OCI-LY7 (cell line): ENCODE results near the gene UVSSA.

Experiments used
- EZH2phosphoT487 ChIP-seq: fragments of 200-600 bp; sonication (generic); IDR thresholded peaks from 2 replicates; pipeline ENCODE4 v1.6.1; 2018; ENCODE audit warnings: low read depth, borderline replicate concordance, mild to moderate bottlenecking, mixed run types, antibody characterized with exemption, low read length, moderate library complexity, mixed read lengths
- TF ChIP-seq, protein P1 (sequence below): fragments of 200-600 bp; sonication (generic); conservative IDR thresholded peaks from 2 replicates; pipeline ENCODE4 v1.5.1; 2014; ENCODE audit warnings: mild to moderate bottlenecking, antibody characterized with exemption, low read length, moderate library complexity, mixed read lengths

DNA sequence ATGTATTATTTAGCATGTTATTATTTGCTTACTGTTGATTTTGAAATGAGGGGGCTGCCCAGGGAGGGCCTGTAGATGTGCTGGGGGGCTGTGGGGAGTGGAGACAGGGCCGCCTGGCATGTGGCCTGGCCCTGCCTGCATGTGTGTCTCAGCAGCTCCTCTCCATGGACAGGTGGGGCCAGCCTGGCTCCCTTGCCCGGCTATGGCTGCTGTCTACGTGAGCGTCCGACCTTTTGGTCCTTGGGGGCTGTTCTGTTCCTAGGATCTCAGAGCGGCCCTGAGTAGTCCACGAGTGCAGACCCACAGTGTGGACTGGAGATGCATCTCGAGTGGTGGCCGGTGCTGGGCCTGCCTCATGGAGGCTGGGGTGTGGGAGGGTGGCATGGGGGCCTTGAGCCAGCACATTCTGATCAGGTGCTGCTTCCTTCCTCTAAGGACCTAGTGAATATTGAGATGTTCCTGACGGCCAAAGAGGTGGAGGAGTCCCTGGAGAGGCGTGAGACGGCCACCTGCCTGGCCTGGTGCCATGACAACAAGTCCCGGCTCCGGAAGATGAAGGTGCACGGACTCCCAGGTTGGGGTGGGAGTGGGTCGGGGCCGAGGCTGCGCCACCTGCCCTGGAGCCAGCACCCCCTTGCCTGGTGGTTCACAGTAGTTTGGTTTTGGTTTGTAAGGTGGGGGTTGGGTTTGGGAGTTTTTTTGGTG is 24.9 kb upstream of the UVSSA start:
- TF ChIP-seq, protein P1, sequence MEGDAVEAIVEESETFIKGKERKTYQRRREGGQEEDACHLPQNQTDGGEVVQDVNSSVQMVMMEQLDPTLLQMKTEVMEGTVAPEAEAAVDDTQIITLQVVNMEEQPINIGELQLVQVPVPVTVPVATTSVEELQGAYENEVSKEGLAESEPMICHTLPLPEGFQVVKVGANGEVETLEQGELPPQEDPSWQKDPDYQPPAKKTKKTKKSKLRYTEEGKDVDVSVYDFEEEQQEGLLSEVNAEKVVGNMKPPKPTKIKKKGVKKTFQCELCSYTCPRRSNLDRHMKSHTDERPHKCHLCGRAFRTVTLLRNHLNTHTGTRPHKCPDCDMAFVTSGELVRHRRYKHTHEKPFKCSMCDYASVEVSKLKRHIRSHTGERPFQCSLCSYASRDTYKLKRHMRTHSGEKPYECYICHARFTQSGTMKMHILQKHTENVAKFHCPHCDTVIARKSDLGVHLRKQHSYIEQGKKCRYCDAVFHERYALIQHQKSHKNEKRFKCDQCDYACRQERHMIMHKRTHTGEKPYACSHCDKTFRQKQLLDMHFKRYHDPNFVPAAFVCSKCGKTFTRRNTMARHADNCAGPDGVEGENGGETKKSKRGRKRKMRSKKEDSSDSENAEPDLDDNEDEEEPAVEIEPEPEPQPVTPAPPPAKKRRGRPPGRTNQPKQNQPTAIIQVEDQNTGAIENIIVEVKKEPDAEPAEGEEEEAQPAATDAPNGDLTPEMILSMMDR = no peak
- TF ChIP-seq EZH2phosphoT487 = no peak
